Inflammatory macrophage treated with lipopolysaccharide for 4 hours (primary cell): ENCODE results near the gene ODAD3.
"Not testable (repeated sequence)": the region's sequence is repeated elsewhere in the genome, so short reads cannot be mapped to it uniquely, and the experiment has no call there.

Experiments
- DNase-seq: peaks from one replicate; pipeline ENCODE4 v3.0.0-alpha.2; 2020

ODAD3 gene

DNA sequence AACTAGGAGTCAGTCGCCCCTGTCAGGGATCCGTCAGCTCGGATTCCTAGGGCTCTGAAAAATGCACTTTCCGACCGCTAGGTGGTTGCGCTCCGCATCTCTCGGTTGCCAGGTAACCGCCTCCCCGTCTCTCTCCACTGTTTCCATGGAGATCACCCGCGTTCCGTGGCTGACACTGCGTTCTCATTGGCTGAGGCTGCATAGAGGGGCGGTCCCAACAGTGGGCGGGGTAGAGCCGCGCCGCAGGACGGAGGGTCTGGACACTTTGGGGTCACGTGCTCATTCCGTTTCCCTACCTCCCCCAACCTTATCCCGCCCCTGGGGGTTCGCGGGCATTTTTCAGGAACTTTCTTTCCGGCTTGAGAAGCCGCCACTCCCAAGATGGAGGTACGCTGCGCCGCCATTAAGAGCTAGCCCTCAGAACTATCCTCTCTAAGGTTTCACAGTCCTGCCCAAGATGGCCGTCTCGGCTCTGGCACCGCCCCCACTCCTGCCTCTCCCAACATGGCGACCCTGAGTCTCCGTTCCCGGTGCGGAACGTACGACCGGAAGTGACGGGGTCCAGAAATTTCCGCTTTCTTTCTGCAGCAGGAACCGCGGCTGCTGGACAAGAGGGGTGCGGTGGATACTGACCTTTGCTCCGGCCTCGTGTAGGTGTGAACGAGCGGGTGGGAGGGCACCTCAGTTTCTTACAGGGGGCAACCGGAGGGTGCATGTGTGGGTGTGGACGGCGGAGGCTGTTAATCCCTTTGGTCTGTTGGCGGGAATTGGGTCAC lies at the start of gene ODAD3, which contains the start of gene PRKCSH:
Gene ODAD3, minus strand, starts transcription at position 65 of the 776 bp plus-strand sequence. CDS start 105 bp downstream, outside the sequence.
Gene PRKCSH, plus strand, starts transcription at position 579 of the 776 bp plus-strand sequence. CDS start 483 bp downstream, outside the sequence.
- peak; percentile 99 for DNase-seq

DNA sequence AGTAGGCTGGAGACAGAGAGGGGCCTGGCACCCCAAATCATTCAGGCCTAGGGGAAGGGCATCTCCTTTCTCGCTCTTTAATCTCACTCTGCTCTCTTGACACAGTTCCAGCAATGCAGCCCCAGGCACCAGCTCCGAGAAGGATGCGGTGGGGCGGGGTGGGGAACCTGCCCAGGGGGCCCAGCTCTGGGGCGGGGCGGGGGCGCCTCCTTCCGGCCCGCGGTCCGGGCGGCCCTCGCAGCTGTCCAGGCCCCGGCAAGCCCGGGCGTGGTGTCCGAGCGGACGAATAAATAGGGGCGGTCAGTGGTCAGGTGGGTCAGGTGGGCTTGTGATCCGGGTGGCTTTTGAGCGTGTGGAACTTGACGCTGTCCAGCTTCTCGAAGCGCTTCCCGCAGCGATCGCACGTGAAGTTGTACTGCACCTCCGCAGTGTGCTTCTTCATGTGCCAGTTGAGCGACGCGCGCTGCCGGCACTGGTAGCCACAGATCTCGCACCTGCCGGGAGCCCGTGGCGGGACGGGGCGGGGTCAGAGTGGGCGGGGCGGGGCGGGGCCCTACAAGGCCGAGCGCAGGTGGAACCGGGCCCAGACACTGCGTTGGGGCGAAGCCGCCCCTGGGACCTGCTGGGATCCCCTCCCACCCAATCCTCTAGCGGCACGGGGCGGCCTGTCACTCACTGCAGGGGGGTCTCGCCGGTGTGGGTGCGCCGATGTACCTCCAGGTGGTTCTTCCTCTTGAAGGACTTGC lies 48.6 kb upstream of the ODAD3 start:
- DNase-seq, result no peak

DNA sequence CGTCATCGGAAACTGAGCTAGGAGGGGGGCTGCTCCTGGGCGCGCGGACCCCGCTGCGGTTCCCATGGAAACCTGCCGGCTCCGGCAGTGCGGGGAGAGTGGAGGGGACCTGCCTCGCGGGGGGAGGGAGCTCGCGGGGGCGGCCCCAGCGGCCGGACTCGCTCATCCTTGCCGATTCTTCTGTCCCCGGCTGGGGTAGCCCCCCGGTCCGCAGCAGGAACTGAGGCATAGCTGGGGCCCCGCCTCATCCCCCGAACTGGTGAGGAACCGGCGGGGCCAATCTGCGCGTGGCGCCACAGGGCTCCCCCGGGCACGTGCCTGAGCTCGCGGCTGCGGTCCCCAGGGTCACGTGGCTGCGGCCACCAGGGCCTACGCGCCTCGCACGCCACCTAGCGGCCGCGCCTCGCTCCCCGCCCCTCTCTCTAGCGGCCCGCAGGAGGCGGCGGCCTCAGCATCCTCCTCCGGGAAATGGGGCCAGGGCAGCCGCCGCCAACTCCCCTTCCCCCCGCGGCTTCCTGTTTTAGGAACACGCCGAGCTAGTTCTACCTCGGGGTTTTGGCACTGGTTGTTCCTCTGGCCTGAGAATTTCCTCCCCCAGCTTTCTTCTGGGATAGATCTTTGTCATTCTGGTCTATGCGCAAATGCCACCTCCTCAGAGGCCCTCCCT lies 47.6 kb upstream of the ODAD3 start:
- peak; percentile 84 for DNase-seq

DNA sequence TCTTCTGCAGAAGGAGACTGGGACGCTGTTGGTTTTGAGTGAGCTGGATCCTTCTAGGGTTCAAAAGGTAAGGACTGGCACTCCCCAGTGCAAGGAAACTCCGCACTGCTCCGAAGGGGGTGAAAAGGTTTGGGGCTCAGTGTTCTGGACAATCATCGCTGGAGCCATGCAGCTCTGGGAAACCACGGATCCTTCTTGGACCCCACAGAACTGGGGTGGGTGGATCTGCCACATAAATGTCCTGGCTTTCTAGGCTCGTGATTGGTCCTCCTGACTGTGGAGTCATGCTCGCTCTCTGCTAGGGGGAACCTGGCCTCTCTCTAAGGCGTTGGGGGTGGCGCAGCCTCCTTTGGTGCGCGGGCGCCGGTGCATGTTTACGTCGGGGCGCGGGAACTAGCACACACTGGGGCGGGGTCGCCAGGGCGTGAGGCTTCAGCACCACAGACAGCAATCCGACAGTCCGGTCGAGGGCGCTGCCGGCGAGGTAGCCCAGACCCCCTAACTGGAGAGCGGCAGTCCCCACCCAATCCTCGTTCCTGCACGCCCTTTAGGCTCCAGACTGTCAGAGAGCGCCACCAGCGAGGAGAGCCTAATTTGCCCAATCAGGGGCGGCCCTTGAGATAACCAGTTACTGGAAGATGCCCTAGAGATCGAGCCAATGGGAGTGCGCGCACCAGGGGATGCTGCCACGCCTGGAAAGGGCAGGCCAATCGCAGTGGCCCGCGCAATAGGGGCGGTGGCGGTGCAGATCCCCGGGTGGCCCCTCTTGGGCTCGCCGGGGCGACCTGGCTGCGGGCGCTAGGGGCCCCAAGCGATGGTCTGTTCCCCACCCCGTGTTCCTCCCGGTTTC lies 46.8 kb upstream of the ODAD3 start:
- peak; percentile 80 for DNase-seq

DNA sequence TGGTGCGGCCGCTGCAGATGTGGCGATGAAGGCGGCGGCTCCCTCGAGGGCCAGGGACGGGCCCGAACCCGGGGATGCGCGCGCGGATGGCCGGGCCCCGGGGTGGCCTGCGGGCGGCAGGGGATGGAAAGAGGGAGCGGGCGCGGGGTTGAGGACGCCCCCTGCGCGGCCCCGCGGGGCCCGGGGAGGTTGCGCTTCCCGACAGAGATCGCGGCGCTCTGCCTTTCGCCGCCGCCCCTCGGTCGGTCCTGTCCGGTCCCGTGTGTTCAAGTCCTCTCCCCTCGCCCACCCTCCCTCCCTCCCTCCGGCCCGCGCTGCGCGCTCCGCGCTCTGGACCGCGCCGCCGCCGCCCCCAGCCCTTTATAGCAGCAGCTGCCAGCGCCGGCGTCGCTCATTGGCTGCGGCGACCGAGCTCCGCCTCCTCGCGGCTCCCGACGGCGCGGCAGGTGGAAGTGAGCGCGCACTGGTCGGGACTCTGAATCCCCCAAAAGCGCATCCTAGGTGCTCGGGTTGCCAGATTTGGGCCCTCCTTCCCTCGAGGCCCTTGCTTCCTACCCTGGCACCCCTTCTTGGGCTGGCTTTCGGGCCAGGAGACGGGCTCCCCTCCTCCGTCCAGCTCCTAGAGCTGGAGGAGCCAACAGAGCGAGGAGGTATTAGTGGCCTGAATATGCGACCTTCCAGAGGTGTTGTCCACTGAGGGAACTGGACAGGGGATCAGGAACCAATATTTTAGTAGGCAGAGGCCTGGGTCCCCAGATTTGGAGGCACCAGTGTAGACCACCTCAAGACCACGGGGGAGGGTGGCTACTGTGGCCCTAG lies 46.0 kb upstream of the ODAD3 start, which contains the start of gene ELAVL3:
Gene ELAVL3, minus strand, starts transcription at position 332 of the 819 bp plus-strand sequence. CDS start 438 bp downstream, outside the sequence.
- no peak for DNase-seq

DNA sequence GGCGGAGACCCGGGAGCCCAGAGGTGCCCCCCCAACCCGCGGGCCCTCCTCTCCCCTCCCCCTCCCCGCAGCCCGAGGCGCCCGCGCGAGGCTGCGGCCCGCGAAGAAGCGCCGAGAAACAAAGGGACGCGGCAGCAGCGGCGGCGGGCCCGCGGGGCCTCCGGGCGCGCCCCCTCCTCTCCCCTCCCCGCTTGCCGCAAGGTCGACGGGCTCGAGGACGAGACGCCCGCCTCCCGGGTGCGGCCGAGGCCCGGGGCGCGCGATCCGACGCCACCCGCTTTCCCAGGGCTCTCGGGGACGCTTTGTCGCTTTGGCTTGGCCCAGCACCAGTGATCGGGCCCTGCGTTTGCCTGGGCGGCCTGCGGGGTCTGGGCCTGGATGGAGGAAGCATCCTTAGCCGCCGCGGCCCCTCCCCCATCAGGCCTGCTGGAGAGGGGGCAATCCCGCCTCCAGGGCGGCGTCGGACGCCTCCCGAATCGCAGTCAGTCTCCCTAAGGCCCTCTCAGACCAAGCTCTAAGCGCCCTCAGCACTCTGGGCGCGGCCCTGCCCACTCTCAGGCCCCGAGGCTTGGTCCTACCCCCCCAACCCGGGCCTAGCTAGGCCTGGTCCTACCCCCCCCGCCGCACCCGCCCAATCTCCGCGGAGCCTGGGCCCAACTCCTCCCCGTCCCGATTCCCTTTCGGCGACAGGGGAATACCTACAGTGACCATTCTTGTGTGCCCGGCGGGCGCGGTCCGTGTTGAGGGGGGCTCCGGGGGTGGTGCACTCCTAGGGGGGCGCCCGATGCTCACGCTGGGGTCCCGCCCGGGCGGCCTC lies 45.2 kb upstream of the ODAD3 start:
- no peak for DNase-seq

DNA sequence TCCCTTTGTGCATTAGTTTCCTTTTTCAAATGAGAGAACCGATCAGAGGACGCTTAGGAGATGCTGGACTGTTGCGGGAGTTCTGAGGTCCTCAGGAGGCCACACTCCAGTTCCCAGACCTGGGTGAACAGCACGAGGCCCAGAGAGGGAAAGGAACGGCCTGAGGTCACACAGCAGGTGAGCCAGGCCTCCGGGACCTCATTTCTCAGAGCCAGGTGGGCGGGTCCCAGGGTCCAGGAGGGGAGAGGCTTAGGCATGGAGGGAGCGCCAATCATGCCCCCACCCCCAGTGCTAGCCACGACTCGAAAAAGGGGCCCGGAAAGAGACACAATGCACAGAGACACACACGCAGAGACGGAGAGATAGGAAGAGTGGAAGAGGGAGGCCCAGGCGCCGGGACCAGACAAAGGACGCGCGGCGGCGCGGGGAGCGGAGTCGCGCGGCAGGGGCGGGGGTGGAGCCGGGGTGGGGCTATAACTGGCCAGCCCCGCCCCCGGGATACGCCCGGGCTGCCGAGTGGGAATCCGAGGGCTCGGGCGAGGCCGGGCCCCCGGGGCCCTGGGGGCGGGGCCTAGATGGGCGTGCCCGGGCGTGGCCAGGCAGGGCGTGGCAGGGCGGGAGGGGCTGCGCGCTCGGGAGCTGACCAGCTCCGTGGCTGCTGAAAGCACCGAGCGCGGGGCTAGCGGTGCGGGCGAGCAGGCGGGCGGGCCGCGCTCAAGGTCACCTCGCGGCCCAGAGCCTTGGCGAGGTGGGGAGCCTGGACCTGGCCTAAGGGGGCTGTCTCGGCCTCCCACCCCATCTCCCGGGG lies 44.4 kb upstream of the ODAD3 start:
- peak; percentile 51 for DNase-seq

DNA sequence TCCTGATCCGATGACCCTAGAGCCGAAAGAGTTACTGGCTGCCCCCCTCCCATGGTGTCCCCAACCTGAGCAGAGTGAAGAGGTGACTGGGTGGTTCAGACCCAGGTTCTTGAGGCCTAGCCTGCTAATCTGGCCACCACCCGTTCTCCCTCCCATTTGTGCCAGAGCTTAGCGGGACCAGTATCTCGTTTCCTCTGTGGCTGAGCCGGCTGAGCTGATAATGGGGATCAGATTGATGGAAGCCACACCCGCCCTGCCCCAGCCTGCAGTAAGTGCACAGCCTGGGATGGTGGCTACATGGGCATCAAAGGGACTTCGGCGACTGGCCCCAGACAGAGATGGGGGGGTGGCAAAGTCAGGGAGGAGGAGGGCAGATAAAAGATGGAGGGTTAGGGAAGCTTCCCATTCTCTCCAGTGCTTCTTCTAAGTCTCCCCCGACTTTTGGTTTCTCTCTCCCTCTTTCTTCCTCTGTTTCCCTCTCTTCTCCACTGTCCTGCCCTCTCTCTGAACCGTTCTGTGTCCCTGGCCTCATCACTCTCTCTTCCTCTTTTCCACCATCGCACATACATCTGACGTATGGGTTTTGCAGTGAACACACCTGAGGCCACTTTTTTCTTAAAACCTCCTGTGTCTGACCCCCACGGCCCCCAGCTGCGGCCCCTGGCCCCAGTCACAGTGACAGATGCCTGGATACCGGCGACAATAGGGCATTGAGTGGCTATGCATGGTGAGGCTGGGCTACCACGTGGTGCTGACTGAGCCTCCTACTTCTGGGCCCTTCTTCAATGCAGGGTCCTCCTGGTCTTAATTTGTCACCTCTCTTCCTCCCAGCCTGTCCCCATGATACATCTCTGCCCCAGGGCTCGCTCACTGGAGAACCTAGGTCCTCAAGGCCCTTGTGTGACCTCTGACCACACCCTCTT lies 43.5 kb upstream of the ODAD3 start:
- peak; percentile 45 for DNase-seq

DNA sequence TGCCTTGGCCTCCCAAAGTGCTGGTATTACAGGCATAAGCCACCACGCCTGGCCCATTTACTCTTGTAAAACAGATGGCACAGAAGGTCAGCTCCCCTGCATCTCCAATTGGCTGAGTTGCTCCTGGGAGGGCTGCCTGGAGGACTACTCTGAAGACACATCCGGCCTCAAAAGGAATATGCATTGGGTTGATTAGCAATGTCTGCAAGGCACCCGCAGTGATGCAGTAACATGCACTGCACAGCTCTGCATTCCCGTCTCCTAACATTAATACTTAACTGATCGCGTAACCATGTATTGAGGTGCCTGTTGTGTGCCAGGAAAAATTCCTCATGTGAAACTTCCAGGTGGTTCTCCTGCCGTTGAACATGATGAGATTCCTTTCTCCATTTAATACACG lies 40.9 kb upstream of the ODAD3 start:
- DNase-seq, result no peak

DNA sequence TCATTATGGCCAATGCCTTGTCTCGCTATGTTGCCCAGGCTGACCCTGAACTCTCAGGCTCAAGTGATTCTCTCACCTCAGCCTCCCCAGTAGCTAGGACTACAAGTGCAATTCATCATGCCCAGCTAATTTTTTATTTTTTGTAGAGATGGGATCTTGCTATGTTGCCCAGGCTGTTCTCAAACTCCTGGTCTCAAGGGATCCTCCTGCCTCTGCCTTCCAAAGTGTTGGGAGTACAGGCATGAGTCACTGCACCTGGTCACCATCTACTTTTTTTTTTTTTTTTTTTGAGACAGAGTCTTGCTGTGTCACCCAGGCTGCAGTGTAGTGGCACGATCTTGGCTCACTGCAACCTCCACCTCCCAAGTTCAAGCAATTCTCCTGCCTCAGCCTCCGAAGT lies 40.4 kb upstream of the ODAD3 start:
- not testable (repeated sequence) for DNase-seq

DNA sequence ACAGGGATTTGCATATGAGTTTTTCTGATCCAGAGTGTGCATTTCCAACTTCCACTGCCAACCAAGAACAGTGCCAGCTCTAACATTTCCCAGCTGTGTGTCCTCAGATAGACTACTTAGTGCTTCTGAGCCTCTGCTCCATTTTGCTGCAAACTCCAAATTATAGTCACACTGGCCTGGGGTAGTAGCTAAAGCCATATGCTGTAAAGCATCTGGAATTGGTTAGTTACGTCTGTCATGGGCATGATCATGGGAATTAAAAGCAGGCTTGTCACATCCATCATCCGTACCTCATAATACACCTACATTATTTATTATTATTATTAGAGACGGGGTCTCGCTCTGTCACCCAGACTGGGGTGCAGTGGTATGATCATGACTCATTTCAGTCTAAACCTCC lies 38.8 kb upstream of the ODAD3 start:
- no peak for DNase-seq

DNA sequence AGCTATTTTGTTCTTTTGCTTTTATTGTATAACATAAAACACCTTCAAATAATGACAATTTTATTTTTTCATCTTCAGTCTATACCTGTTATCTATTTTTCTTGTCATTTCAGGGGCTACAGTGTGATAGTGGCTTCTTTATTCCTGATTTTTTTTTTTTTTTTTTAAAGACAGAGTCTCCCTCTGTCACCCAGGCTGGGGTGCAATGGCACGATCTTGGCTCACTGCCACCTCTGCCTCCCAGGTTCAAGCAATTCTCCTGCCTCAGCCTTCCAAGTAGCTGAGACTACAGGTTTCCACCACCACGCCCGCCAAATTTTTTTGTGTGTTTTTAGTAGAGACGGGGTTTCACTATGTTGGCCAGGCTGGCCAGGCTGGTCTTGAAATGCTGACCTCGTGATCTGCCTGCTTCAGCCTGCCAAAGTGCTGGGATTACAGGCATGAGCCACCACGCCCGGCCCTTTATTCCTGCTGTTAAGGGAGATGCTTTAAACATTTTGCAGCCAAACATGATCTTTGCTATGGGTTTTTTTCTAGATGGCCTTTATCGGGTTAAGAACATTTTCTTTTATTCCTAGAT lies 33.4 kb upstream of the ODAD3 start:
- DNase-seq, result not testable (repeated sequence)

DNA sequence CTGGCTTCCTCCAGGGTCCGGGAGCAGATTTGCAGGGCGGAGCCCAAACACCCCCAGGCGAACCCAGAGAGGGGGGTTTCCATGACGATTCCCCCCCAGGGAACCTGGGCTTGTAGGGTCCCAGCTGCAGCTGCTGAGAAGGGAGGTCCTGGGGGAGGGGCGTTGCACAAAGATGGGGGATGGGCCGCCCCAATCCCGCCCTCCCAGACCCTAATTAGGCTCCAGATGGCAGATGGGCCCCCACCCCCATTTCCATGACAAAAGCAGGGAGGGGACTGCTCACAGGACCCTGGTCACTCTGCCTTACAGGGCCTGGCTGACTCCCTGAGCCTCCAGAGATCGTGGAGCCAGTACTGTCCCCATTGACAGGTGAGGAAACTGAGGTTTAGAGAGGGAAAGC lies 30.7 kb upstream of the ODAD3 start:
- DNase-seq, result no peak

DNA sequence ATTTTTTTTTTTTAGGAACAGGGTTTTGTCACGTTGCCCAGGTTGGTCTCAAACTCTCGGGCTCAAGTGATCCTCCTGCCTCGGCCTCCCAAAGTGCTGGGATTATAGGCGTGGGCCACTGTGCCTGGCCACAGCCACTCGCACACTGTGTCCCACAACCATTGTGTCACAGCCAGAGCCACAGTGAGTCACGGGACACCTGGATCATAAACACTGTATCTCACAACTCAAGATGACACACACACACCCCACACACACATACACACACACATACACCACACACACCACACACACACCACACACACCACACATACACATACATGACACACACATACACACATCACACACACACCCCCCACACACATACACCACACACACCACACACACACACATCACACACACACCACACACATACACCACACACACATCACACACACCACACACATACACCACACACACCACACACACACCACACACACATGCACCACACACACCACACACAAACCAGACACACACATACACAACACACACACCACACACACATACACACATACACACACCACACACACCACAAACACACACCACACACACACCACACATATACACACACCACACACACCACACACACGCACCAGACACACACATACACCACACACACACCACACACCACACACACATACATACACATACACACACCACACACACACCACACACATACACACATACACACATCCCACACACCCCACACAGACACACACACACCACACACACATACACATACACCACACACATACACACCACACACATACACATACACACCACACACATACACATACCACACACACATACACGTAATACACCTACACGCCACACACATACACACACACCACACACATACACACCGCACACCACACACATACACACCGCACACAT lies 29.7 kb upstream of the ODAD3 start:
- DNase-seq, result no peak

DNA sequence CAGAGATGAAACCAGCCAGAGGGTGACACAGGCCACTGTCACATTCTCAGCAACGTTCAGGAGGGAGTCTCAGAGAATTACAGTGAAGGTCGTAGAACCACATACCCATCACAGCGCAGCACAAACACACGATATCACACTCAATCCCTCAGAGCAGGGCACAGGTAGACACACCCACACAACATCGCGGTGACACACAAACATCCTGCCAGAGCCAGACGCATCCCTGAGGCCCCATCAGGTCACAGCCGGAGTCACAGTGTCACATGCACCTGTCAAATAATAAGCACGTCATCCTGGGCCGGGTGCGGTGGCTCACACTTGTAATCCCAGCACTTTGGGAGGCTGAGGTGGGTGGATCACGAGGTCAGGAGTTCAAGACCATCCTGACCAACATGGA lies 28.5 kb upstream of the ODAD3 start:
- no peak for DNase-seq

DNA sequence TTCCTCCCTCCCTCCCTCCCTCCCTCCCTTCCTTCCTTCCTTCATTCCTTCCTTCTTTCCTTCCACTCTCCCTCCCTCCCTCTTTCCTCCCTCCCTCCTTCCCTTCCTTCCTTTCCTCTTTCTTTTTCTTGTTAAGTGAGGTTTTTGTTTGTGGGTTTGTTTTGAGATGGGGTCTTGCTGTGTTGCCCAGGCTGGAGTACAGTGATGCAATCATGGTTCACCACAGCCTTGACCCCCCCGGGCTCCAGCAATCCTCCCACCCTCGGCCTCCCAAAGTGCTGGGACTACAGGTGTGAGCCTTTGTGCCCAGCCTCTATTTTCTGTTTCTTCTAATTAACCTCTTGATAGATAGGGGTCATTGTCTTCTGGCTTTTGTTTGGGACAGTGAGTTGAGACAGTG lies 26.5 kb upstream of the ODAD3 start:
- DNase-seq, result no peak

DNA sequence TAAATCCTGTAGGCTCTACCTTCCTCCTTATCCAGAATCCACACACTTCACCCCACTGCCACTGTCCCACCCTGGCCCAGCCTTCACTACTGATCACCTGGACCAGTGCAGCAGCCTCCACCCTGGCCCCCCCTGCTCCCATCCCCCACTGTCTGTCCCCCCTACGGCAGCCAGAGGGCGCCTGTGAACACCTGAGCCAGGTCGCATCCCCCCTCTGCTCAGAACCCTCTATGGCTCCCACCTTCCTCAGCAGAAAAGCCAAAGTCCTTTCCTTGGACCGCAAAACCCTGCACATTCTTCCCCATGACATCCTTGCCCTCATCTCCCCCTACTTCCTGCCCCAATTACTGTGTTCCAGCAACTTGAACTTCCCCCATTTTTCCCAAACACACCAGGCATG lies 25.3 kb upstream of the ODAD3 start:
- no peak for DNase-seq
